GM23338 (cell line): Measurements from ENCODE around the gene IL16. TPM values are rescaled to one million over a fixed set of nuclear protein-coding genes. Genes with fewer than 3 reads are reported as not detected.

ENCODE experiments used
- ATAC-seq: fragments of 200-7000 bp; cut with Tn5 transposase; 3 replicates; pipeline ENCODE4 v1.9.1; 2020
- DNase-seq: peaks from one replicate; pipeline ENCODE4 v3.0.0-alpha.2; 2015; ENCODE audit warnings: low spot score
- H2AFZ ChIP-seq: fragments of 200-600 bp; sonication (generic); 2 replicates; pipeline ENCODE4 v1.8.0; 2016; ENCODE audit warnings: antibody characterized with exemption, mild to moderate bottlenecking, moderate library complexity
- H3F3A ChIP-seq: fragments of 200-600 bp; sonication (generic); replicated peaks from 2 replicates; pipeline ENCODE4 v1.8.0; 2017; ENCODE audit warnings: antibody characterized with exemption, mixed run types, low read depth
- H3K27ac ChIP-seq: fragments of 200-600 bp; sonication (generic); 2 replicates; pipeline ENCODE4 v1.6.1; 2016; ENCODE audit warnings: low read depth
- H3K27me3 ChIP-seq: fragments of 200-600 bp; sonication (generic); 2 replicates; pipeline ENCODE4 v1.8.0; 2016; ENCODE audit warnings: mild to moderate bottlenecking, mixed run types, moderate library complexity; ENCODE audit not compliant: insufficient read depth
- H3K36me3 ChIP-seq: fragments of 200-600 bp; sonication (generic); 2 replicates; pipeline ENCODE4 v1.8.0; 2016; ENCODE audit warnings: mild to moderate bottlenecking; ENCODE audit not compliant: insufficient read depth
- H3K4me1 ChIP-seq: fragments of 200-600 bp; sonication (generic); 2 replicates; pipeline ENCODE4 v1.8.0; 2016; ENCODE audit warnings: mild to moderate bottlenecking, moderate library complexity; ENCODE audit not compliant: insufficient read depth
- H3K4me2 ChIP-seq: fragments of 200-600 bp; sonication (generic); 2 replicates; pipeline ENCODE4 v1.7.1; 2017; ENCODE audit warnings: mixed run types
- H3K4me3 ChIP-seq: fragments of 200-600 bp; sonication (generic); 2 replicates; pipeline ENCODE4 v1.6.1; 2016; ENCODE audit warnings: mixed run types
- H3K79me2 ChIP-seq: fragments of 200-600 bp; sonication (generic); replicated peaks from 2 replicates; pipeline ENCODE4 v1.8.0; 2017; ENCODE audit warnings: mild to moderate bottlenecking; ENCODE audit not compliant: insufficient read depth
- H3K9me2 ChIP-seq: fragments of 200-600 bp; sonication (generic); 2 replicates; pipeline ENCODE4 v1.8.0; 2017; ENCODE audit not compliant: insufficient read depth
- H4K20me1 ChIP-seq: fragments of 200-600 bp; sonication (generic); replicated peaks from 2 replicates; pipeline ENCODE4 v1.8.0; 2017; ENCODE audit warnings: mild to moderate bottlenecking; ENCODE audit not compliant: insufficient read depth
- H3K27ac Mint-ChIP-seq: 2 replicates; pipeline ENCODE4 v1.8.0; 2020; ENCODE audit warnings: inconsistent platforms, mild to moderate bottlenecking, moderate library complexity, mixed read lengths
- H3K27me3 Mint-ChIP-seq: 3 replicates; pipeline ENCODE4 v1.8.0; 2022; ENCODE audit warnings: low read depth, mild to moderate bottlenecking, moderate library complexity, mixed read lengths, inconsistent platforms; ENCODE audit not compliant: insufficient read depth, poor library complexity
- H3K36me3 Mint-ChIP-seq: 3 replicates; pipeline ENCODE4 v1.8.0; 2021; ENCODE audit warnings: low read depth, mild to moderate bottlenecking, inconsistent platforms, moderate library complexity, mixed read lengths
- H3K4me1 Mint-ChIP-seq: 3 replicates; pipeline ENCODE4 v1.8.0; 2020; ENCODE audit warnings: mild to moderate bottlenecking, inconsistent platforms, mixed read lengths
- H3K4me3 Mint-ChIP-seq: 3 replicates; pipeline ENCODE4 v1.8.0; 2021; ENCODE audit warnings: moderate library complexity, mild to moderate bottlenecking, inconsistent platforms, mixed read lengths
- H3K9me3 Mint-ChIP-seq: 3 replicates; pipeline ENCODE4 v1.8.0; 2020; ENCODE audit warnings: moderate library complexity, mild to moderate bottlenecking, inconsistent platforms, mixed read lengths
- CREB1 ChIP-seq: fragments of 250-450 bp; sonication (Bioruptor Pico); IDR thresholded peaks from 2 replicates; pipeline ENCODE4 v1.5.0; 2020; ENCODE audit warnings: low read depth, mild to moderate bottlenecking, moderate library complexity
- EZH2 ChIP-seq: fragments of 200-600 bp; sonication (generic); IDR thresholded peaks from one replicate; pipeline ENCODE4 v1.8.0; 2017; ENCODE audit warnings: antibody characterized with exemption, mild to moderate bottlenecking, low read depth; ENCODE audit not compliant: unreplicated experiment
- EZH2phosphoT487 ChIP-seq: fragments of 200-600 bp; sonication (generic); IDR thresholded peaks from one replicate; pipeline ENCODE4 v1.8.1; 2018; ENCODE audit warnings: antibody characterized with exemption; ENCODE audit not compliant: unreplicated experiment
- JUNB ChIP-seq: IDR thresholded peaks from one replicate; pipeline ENCODE4 v1.6.1; 2016; ENCODE audit warnings: antibody characterized with exemption; ENCODE audit not compliant: unreplicated experiment
- POLR2AphosphoS5 ChIP-seq: IDR thresholded peaks from 2 replicates; pipeline ENCODE4 v1.6.1; 2016; ENCODE audit warnings: antibody characterized with exemption, low read depth
- STAT1 ChIP-seq: IDR thresholded peaks from one replicate; pipeline ENCODE4 v1.6.1; 2016; ENCODE audit warnings: antibody characterized with exemption; ENCODE audit not compliant: unreplicated experiment
- ZNF114 ChIP-seq: fragments of 250-450 bp; sonication (Bioruptor Pico); IDR thresholded peaks from 2 replicates; pipeline ENCODE4 v1.5.0; 2020; ENCODE audit warnings: mild to moderate bottlenecking, moderate library complexity
- ZNF462 ChIP-seq: fragments of 250-450 bp; sonication (Bioruptor Pico); IDR thresholded peaks from 2 replicates; pipeline ENCODE4 v1.5.0; 2020; ENCODE audit warnings: mild to moderate bottlenecking, moderate library complexity
- polyA plus RNA-seq: library from polyadenylated mRNA; unstranded; fragments of >200 nt; fragmentation: Nextera tagmentation; extraction: Ambion mirVana; gene quantifications from 2 replicates; pipeline ENCODE4 v1.2.1, GENCODE V29; 2016
- total RNA-seq: library from RNA; depleted of rRNA; stranded (reverse); fragments of >200 nt; shearing (Covaris generic); gene quantifications from 2 replicates; pipeline ENCODE4 v1.2.3, GENCODE V29; 2014

IL16 gene
- total and polyA plus RNA-seq, 2 experiments from 2014 or later, result 0.29 TPM; not detected in 1

DNA sequence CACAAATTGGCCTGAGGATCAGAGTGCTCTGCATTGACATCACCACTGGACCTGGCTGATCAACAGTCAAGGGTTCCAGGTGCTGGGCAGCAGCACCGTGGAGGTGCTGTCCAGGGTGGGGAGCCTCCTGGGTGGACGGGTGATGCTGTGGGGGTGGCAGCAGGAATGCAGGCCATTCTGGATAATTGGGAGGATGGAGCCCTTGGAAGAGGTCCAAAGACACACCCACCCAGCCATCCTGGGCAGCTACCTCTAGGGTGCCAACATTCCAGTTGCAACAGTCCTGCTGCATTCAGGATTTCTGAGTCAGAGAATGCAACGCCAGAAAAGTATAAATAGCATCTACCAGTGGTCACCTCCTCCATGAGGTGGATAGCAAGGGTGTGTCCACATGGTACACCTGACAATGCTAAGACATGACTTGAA, 100.5 kb downstream of the IL16 start (continued):
- TF ChIP-seq ZNF462 (CRISPR knock-in tag) (no peak), EZH2phosphoT487 (no peak), CREB1 (CRISPR knock-in tag) (no peak), STAT1 (no peak), JUNB (no peak)

DNA sequence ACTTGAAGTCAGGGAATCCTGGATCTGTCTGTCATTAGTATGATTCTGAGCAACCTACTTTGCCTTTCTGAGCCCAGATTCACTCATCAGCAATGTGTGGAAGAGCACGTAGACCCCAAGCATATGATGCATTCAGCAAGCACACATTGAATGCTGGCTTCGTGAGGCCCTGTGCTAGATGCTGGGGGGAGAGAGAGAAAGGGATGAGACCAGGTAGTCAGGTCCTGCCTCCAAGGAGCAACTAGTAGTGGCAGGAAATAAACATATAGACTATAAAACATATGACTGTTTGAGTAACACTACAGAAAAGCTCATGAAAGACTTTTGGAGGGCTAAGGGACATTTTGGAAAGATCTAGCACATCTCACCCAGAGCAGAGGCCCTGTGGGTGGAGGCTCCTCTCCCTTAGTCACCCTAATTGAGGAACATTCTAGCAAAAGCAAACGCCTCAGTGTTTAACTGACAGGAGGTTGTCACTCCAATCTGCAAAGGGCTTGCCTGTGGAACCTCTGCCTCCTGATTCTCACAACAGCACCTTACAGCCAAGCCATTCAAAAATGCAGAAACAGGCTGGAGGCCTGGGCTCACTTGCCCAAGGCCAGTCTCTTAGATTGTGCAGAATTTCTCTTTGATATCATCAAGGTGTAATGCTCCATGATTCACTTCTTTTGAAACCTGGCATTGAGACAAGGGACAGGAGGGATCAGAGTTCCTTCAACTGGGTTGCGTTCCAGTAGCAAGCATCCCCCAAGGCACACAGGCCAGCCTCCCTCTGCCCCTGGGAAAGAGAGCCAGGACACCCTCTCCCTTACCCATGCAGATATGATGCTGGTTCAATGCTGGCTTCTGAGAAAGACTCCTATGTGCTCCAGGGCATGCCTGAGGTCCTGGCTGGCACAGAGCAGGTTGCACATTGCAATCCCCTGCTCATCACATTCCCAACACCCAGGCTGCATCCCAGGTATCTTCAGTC, 101.2 kb downstream of the IL16 start:
- Mint-ChIP-seq H3K4me1 (peaks cover 35% of the 10 kb centered on the region), H3K36me3 (no peaks in the 10 kb centered on the region), H3K27ac (no peak overlapping the region), H3K27me3 (peaks cover 8% of the 10 kb centered on the region), H3K9me3 (no peaks in the 10 kb centered on the region), H3K4me3 (no peak overlapping the region)
- Histone ChIP-seq H3K27ac (no peak overlapping the region), H3K4me1 (0 out of 2 replicates have a peak, but pooled peaks cover 3% of the 10 kb centered on the region), H3F3A (no peaks in the 10 kb centered on the region), H3K4me3 (no peak overlapping the region), H2AFZ (no peak overlapping the region), H3K79me2 (no peaks in the 10 kb centered on the region), H3K9me2 (no peaks in the 10 kb centered on the region), H3K4me2 (no peak overlapping the region), H3K27me3 (no peaks in the 10 kb centered on the region), H3K36me3 (no peaks in the 10 kb centered on the region), H4K20me1 (no peaks in the 10 kb centered on the region)
- TF ChIP-seq ZNF462 (CRISPR knock-in tag) (no peak), EZH2 (no peak), CREB1 (CRISPR knock-in tag) (no peak), STAT1 (no peak), POLR2AphosphoS5 (no peak), ZNF114 (CRISPR knock-in tag) (no peak)
- ATAC-seq, result no peak
- no peak for DNase-seq
